Lung microvascular endothelial cell (primary cell): ENCODE results near the gene SGCA. TPM values are rescaled to one million over a fixed set of nuclear protein-coding genes. Genes with fewer than 3 reads are reported as not detected.

Source experiments
- DNase-seq, 2 donors: peaks; one replicate each; pipeline versions ENCODE4 v3.0.0 to v3.0.0-alpha.2; 2010; ENCODE audit warnings: low read depth in 2 of 2
- total RNA-seq: library from RNA; depleted of rRNA; stranded (reverse); fragments of >200 nt; gene quantifications from 2 replicates; pipeline ENCODE4 v1.2.1, GENCODE V29; 2014

SGCA gene
- total RNA-seq, 1 donor from 2014 or later, result not detected

GRCh38 chr17:50134206-50135110, 31.3 kb upstream of the SGCA start:
- no peak for DNase-seq

GRCh38 chr17:50135316-50136095, 30.3 kb upstream of the SGCA start:
- no peak for DNase-seq

GRCh38 chr17:50136096-50136687, 29.6 kb upstream of the SGCA start:
- DNase-seq, result no peak

- DNase-seq, result no peak
Measured at GRCh38 chr17:50137042-50137441, 28.8 kb upstream of the SGCA start.

- no peak for DNase-seq
Measured at GRCh38 chr17:50139185-50139783, 26.5 kb upstream of the SGCA start.

GRCh38 chr17:50139950-50140885, 25.6 kb upstream of the SGCA start:
- DNase-seq, result peak; percentile 86 to 90

GRCh38 chr17:50141026-50141744, 24.6 kb upstream of the SGCA start:
- no peak for DNase-seq

- DNase-seq, result no peak
Measured at GRCh38 chr17:50141745-50142110, 24.1 kb upstream of the SGCA start.

- DNase-seq, result no peak
Measured at GRCh38 chr17:50143461-50144176, 22.2 kb upstream of the SGCA start.

- DNase-seq, result no peak
Measured at GRCh38 chr17:50144355-50144754, 21.4 kb upstream of the SGCA start.

GRCh38 chr17:50144845-50145531, 20.8 kb upstream of the SGCA start:
- DNase-seq, result no peak

- DNase-seq, result no peak
Measured at GRCh38 chr17:50145532-50146229, 20.1 kb upstream of the SGCA start.

GRCh38 chr17:50146230-50146926, 19.4 kb upstream of the SGCA start:
- no peak for DNase-seq

- no peak for DNase-seq
Measured at GRCh38 chr17:50146927-50147665, 18.7 kb upstream of the SGCA start.

- peak; percentile 35 to 52 for DNase-seq
Measured at GRCh38 chr17:50147841-50148225, 18.0 kb upstream of the SGCA start.

GRCh38 chr17:50148226-50149090, 17.3 kb upstream of the SGCA start:
- DNase-seq, result no peak
